ENCODE measurements around the gene SLC6A3.

DNA sequence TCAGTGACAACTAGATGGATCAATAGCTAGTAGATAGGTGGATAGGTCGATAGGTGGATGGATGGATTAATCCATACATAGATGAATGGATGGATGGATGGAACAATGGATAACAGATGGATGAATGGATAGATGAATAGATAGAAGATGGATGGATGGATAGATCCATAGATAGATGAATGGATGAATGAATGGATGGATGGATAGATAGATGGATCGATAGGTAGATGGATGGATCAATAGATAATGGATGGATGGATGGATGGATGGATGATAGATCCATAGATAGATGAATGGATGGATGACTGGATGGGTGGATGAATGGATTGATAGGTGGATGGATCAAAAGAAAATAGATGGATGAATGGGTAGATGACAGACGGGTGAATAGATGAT lies 5.1 kb downstream of the SLC6A3 start:
- TF ChIP-seq, protein P1, sequence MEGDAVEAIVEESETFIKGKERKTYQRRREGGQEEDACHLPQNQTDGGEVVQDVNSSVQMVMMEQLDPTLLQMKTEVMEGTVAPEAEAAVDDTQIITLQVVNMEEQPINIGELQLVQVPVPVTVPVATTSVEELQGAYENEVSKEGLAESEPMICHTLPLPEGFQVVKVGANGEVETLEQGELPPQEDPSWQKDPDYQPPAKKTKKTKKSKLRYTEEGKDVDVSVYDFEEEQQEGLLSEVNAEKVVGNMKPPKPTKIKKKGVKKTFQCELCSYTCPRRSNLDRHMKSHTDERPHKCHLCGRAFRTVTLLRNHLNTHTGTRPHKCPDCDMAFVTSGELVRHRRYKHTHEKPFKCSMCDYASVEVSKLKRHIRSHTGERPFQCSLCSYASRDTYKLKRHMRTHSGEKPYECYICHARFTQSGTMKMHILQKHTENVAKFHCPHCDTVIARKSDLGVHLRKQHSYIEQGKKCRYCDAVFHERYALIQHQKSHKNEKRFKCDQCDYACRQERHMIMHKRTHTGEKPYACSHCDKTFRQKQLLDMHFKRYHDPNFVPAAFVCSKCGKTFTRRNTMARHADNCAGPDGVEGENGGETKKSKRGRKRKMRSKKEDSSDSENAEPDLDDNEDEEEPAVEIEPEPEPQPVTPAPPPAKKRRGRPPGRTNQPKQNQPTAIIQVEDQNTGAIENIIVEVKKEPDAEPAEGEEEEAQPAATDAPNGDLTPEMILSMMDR (IDR thresholded peaks at IDR 0.05; ENCODE audit: low read depth, low read length): no peak
- no peak for TF ChIP-seq POLR2A (IDR thresholded peaks at IDR 0.05; ENCODE audit: extremely low read depth, insufficient read length)
- no peak for TF ChIP-seq MYC (IDR thresholded peaks at IDR 0.05; ENCODE audit: low read depth, low read length)
